Right lobe of liver (tissue), 4 donors: Measurements from ENCODE around the gene TTC9.

Experiments used
- CTCF ChIP-seq, 4 donors: fragments of 200-600 bp in 3 of 4; fragments of 450-650 bp in 1 of 4; IDR thresholded peaks; one replicate each; pipeline versions ENCODE4 v1.5.1 to v1.8.0; 2016 to 2022; ENCODE audit warnings: antibody characterized with exemption in 4 of 4, mild to moderate bottlenecking in 2 of 4
- POLR2A ChIP-seq: fragments of 450-650 bp; IDR thresholded peaks from one replicate; pipeline ENCODE4 v1.6.1; 2017; ENCODE audit warnings: antibody characterized with exemption, mild to moderate bottlenecking
- donor health status: DM: no; HTN: no; CAD: no.
- donor health status: DM: no; HTN: no; CAD: no.
- donor health status: DM: no; HTN: yes; CAD: no.

GRCh38 chr14:70677341-70677740 lies 35.6 kb downstream of the TTC9 start:
- TF ChIP-seq POLR2A (no peak), CTCF (IDR thresholded peaks at IDR 0.05) (no peak)
